Measurements from ENCODE around the gene ZNF423.

ZNF423 gene

GRCh38 chr16:49846800-49847199, 9.1 kb downstream of the ZNF423 start:
- no peak for DNase-seq

- DNase-seq = no peak
These were observed 11.6 kb downstream of the ZNF423 start for GRCh38 chr16:49844359-49844758.

- DNase-seq = no peak
These were observed 12.2 kb downstream of the ZNF423 start for GRCh38 chr16:49843758-49844157.

- DNase-seq = no peak
These were observed 12.9 kb downstream of the ZNF423 start for GRCh38 chr16:49842972-49843371.

GRCh38 chr16:49839017-49839825, 16.7 kb downstream of the ZNF423 start:
- no peak for DNase-seq

- no peak for DNase-seq
These were observed 17.4 kb downstream of the ZNF423 start for GRCh38 chr16:49838441-49839016.

GRCh38 chr16:49837688-49838410, 18.1 kb downstream of the ZNF423 start:
- DNase-seq = no peak

GRCh38 chr16:49836668-49837067, 19.2 kb downstream of the ZNF423 start:
- DNase-seq = no peak

- no peak for DNase-seq
These were observed 19.7 kb downstream of the ZNF423 start for GRCh38 chr16:49836218-49836617.

GRCh38 chr16:49835161-49835777, 20.6 kb downstream of the ZNF423 start:
- DNase-seq = no peak

GRCh38 chr16:49834531-49835151, 21.3 kb downstream of the ZNF423 start:
- no peak for DNase-seq

GRCh38 chr16:49833796-49834530, 21.9 kb downstream of the ZNF423 start:
- DNase-seq = no peak

GRCh38 chr16:49833085-49833484, 22.8 kb downstream of the ZNF423 start:
- DNase-seq = no peak

- no peak for DNase-seq
These were observed 23.7 kb downstream of the ZNF423 start for GRCh38 chr16:49832177-49832576.

GRCh38 chr16:49830873-49831272, 25.0 kb downstream of the ZNF423 start:
- no peak for DNase-seq

GRCh38 chr16:49828533-49829267, 27.2 kb downstream of the ZNF423 start:
- DNase-seq = no peak

- DNase-seq = no peak
These were observed 28.0 kb downstream of the ZNF423 start for GRCh38 chr16:49827805-49828438.

- no peak for DNase-seq
These were observed 29.4 kb downstream of the ZNF423 start for GRCh38 chr16:49826515-49826914.

- DNase-seq = no peak
These were observed 30.9 kb downstream of the ZNF423 start for GRCh38 chr16:49825041-49825440.

GRCh38 chr16:49824593-49824992, 31.3 kb downstream of the ZNF423 start:
- no peak for DNase-seq
